Stimulated activated naive CD4-positive, alpha-beta T cell (primary cell): Measurements from ENCODE around the gene POLR3G.

Source experiments
- DNase-seq, 6 experiments: peaks; one replicate each; lab custom pipeline; 2025; lab: John Stamatoyannopoulos, UW

POLR3G gene, protein sequence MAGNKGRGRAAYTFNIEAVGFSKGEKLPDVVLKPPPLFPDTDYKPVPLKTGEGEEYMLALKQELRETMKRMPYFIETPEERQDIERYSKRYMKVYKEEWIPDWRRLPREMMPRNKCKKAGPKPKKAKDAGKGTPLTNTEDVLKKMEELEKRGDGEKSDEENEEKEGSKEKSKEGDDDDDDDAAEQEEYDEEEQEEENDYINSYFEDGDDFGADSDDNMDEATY

DNA sequence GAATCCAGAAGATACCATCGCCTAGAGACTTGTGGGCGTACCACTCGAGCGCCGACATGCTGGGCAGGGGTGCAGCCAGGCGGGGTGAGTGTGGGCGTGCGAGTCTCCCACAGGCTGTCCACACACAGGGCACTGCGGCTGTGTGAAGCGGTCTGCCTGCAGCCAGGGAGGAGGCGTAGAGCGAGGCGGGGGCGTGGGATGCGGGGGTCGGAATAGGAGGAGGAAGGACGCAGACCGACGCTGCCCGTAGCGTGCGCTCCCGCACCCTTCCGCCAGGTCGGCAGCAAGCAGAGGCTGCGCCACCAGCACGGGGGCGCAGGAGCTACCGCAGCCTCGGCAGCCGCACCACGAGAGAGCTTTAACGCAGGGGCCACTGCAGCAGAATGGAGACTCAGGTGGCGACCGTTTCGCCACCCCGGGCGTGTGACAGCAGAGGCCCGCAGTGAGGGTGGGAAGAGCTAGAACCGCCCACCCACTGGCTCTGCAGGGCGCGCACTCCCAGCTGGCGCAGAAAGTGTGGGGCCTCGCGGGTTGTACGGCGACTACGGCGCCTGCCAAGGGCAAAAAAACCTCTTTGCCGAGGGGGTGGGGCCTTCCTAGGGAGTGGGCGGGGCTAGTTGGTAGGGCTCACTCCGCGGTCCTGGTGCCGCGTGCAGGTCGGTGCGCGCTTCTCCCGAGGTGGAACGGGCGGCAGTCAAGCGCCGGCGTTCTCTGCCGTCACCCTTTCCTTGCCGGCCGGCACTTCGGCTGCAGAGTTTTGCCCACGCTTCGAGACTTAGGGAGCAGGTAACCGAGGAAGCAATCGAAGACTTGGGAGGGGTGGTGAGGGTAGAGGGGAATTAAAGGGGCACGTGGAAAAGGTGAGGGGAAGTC, at the start of gene POLR3G, which contains the start of gene MBLAC2:
Gene POLR3G (plus strand): TSS at position 630 of the 873 bp plus-strand sequence. CDS start 10,704 bp downstream, outside the sequence.
Gene MBLAC2 (minus strand): TSS at position 537 of the 873 bp plus-strand sequence. CDS start 479 bp downstream, at position 58.
- peak; percentile 87 to 93 (median 89) for DNase-seq

DNA sequence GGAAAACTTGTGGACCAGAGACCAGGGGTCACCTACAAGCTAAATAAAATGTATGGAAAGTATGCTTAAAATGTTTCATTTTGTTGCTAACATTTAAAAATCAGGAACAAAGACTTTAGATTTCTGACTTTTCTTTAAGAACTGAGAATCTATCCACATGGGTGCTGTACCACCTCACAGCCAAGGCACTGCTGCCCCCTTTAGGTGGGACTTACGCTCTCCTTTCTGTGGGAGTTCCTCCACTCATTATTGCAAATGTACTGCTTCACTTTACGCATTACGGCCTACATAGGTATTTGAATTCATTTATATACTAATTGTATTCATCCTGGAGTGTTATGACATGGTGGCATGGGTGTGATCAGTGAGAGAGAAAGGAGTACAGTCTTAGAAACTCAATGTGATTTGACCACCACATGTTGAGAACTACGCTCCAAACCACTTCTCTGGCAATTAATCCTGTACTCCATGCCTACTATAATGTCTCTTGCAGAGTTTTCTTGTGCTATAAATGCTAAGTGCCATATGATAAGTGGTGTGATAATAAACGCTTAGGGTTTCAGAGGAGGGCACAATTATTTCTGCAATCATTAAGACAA, 40.4 kb upstream of the POLR3G start:
- peak in 5 of 6 experiments; percentile 1 to 45 (median 18) for DNase-seq

DNA sequence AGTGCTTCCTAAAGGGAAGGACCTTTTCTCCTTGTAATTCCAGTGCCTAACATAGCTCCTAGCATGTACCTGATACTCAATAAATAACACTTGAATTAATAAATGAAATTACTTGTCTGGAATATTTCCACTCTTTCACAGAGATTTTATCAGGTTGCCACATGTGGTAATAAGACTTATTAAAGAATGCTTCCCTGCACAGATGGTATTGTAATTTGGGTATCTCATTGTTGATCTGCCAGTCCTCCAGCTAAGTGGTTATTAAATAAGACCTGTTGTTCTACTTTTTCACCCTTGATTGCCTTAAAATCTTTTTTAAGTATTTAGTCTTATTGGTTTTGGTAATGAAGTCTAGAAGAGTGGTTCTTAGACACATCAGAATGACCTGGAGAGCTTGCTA, 37.0 kb upstream of the POLR3G start:
- DNase-seq, result no peak

GRCh38 chr5:90438100-90438499, 36.6 kb upstream of the POLR3G start:
- DNase-seq, result no peak

- DNase-seq, result no peak
These were observed 34.0 kb upstream of the POLR3G start for GRCh38 chr5:90440644-90441043.

- DNase-seq, result no peak
These were observed 27.7 kb upstream of the POLR3G start for GRCh38 chr5:90446961-90447360.

DNA sequence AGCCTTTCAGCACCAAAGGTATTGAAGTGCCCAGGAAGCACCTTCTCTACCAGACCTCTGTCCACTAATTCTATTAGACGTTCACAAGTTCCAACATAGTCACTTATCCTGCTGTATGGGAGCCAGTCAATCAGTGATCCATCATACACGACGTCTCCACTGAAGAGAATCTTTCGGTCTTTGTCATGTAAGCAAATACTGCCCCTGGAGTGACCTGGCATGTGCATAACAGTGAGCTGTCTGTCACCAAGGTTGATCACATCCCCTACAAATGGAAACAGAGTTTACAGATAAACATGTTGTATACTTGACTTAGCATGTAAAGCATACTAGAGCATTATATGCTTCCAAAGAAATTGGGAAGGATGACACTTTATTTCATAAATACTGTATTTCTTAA, 13.4 kb upstream of the POLR3G start:
- no peak for DNase-seq

- no peak for DNase-seq
These were observed 1.8 kb upstream of the POLR3G start for GRCh38 chr5:90472783-90473395.

DNA sequence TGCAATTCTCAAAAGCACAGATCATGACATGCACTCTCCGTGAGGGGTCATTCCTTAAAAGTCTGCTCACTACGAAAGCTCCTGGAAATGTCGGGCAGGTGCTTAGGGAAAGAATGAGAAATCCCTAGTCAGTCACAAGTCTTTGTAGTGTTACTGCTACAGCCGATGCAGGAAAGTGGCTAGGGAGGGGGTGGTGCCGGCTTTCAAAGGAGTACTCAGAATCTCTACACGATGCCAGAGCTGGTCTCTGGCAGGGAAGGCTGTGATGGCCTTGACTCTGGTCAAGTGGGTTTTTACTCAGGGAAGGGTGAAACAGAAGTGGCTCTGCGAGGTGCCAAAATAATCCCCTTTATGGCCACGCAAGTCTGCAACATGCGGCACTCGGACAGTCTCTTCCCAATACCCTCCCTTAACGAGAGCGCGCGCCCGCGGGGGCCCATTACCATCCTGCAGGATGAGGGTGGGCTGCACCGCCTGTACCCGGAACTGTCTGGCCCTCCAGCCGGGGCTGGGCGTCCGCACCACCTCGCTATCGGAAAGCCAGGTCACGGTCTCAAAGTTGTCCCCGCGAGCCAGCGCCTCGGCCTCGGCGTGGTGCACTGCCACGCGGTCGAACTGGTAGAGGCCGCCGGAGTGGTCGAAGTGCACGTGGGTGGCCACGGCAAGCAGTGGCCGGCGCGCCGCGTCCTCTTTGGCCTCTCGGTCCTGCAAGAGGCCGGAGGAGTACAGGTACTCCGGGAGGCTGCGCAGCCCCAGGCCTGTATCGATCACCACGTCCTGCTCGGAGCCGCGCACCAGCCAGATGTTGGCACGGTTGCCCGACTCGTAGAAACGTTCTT, 1.0 kb upstream of the POLR3G start:
- DNase-seq, result peak in 5 of 6 experiments; percentile 15 to 36 (median 30)

- no peak for DNase-seq
These were observed 844 bp downstream of the POLR3G start for GRCh38 chr5:90475436-90475980.

- DNase-seq, result no peak
These were observed 1.7 kb downstream of the POLR3G start for GRCh38 chr5:90476391-90476790.

GRCh38 chr5:90477073-90477472, 2.4 kb downstream of the POLR3G start:
- no peak for DNase-seq

- DNase-seq, result no peak
These were observed 3.1 kb downstream of the POLR3G start for GRCh38 chr5:90477621-90478215.

DNA sequence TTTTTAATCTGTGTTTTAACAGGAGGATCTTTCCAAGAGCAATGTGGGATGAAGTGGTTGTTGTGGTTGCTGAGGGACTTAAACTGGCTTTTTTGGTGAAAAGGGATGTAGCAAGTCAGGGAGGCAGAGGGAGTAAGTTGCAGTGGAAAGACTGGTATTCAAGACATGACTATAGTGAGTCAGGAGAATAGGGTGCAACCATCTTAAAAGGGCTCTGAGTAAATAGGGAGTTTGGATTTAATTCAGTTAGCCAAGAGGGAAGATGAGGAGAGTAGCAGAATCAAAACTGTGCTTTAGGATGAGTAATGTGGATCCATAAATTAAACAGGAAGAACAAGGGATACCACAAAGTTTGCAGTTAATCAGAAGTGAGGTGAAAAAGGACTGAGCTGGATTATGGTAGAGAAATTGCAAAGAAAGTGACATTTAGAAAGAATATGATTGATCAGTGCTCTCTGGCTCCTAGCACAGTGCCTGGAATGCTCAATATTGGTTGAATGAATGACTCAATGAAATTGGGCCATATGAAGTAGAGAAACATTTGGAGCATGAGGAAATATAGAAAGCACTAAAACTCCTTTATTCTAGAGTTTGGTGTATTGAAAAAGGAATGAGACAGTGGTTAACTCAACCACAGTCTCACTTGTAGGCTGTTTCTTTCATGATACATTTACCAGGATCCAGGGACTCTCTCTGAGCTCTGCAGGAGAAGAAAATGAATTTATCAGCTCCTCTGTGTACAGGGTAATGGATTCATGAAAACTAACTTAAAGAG, 5.1 kb downstream of the POLR3G start:
- DNase-seq, result no peak

DNA sequence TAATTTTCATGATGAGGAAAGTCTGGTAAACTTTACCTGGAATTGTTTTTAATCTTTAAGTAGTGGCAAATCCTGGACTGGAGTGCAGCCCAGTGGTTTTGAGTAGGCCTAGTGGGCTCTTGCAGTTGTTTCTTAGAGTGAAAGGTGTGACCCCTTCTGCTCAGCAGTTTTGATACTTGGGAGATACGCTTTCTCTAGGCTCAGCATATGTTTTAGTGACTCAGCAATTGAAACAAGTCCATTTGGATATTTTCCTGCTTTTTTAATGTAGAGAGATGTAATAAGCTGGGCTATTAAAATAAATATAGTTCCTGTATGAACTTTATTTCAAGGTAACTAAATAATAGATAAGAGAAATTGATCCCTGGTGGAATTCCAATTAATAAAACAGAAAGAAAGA, 6.0 kb downstream of the POLR3G start:
- DNase-seq, result no peak

DNA sequence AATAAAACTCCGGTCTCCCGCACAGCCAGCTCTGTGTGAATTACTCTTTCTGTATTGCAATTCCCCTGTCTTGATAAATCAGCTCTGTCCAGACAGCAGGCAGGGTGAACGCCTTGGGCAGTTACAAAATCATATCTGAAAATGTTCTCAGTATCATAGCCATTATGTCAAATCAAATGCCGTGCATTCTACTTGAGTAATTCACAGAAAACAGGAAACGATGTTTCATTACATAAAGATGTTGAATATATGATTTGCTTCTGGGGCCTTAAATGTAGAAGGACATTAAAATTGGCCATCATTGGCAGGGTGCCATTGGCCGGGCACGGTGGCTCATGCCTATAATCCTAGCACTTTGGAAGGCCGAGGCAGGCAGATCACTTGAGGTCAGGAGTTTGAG, 8.5 kb downstream of the POLR3G start:
- no peak for DNase-seq

- DNase-seq, result no peak
These were observed 9.9 kb downstream of the POLR3G start for GRCh38 chr5:90484540-90484939.

DNA sequence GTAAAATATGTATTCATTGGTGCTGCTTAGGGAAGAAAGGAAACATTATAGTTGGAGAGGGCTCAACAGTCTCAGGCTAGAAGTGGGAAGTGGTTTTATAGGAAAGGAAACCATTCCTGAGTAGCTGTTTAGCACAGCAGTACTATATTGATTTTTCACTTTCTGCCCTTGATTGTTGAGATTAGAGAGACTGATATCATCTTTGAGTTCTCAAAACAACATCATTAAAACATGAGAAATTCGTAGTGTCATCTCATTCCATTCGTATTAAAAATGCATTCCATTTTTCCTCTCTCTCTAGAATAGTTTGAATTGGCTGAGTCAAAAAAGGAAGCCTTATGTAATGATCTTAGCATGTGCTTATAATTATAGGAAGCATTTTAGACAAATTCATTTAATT, 14.1 kb downstream of the POLR3G start:
- DNase-seq, result no peak

DNA sequence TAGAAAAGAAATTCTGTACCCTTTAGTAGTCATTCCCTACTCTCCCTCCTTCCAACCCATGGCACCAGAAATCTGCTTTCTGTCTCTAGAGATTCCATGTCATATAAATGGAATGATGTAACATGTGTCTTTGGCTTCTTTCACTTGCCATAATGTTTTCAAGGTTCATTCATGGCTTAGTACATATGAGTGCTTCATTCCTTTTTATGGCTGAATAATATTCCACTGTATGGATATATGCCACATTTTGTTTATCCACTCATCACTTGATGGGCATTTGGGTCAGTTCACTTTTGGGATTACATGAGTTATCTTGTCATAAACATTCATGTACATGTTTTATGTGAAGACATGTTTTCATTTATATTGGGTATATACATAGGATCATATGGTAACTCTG, 19.4 kb downstream of the POLR3G start:
- no peak for DNase-seq

GRCh38 chr5:90495146-90495545, 20.5 kb downstream of the POLR3G start:
- no peak for DNase-seq
